HepG2 (cell line): ENCODE data around the gene SPCS2. TPM values are rescaled to one million over a fixed set of nuclear protein-coding genes. Genes with fewer than 3 reads are reported as not detected.

Source experiments
- ATAC-seq: fragments of 200-7000 bp; cut with Tn5 transposase; 3 replicates; pipeline ENCODE4 v1.9.1; 2020; ENCODE audit warnings: mild to moderate bottlenecking, moderate library complexity
- BruUV-seq: library from RNA; stranded (reverse); fragments of 400-500 nt; replicated peaks from 2 replicates; lab custom pipeline; 2021; lab: Mats Ljungman, UMichigan
- CTCF ChIA-PET: fragments of 300-600 bp; formaldehyde crosslinking; extraction: SDS; loops from one replicate; lab custom pipeline; 2021; ENCODE audit warnings: low total read pairs, inconsistent platforms, low intra/inter-chr PET ratio; lab: Yijun Ruan, JAX
- POLR2A ChIA-PET: fragments of 350-600 bp; sonication (Branson Sonifier 250); formaldehyde crosslinking; loops from one replicate; lab custom pipeline; 2020; ENCODE audit warnings: antibody characterized with exemption, inconsistent platforms; lab: Yijun Ruan, JAX
- DNase-seq: peaks from one replicate; pipeline ENCODE4 v3.0.0-alpha.2; 2015; ENCODE audit warnings: low spot score
- FAIRE-seq: peaks from 3 replicates; lab custom pipeline; 2011; peaks lifted over from hg19 to GRCh38; lab: Jason Lieb, UNC
- H2AFZ ChIP-seq: one replicate; pipeline ENCODE4 v1.6.1; 2011; ENCODE audit warnings: low read length, inconsistent platforms
- H3K27ac ChIP-seq: fragments of 300-600 bp; 3 replicates; pipeline ENCODE4 v1.8.0; 2011; ENCODE audit warnings: mixed run types, mild to moderate bottlenecking, mixed read lengths, low read length, inconsistent platforms; ENCODE audit not compliant: insufficient read depth; ENCODE audit errors: extremely low read length
- H3K27me3 ChIP-seq, 2 experiments: fragments of 200-600 bp in 1 of 2; 2 replicates in 1 of 2; 3 replicates in 1 of 2; pipeline versions ENCODE4 v1.6.0 to v1.8.0; 2011; ENCODE audit warnings: low read length in 2 of 2, mild to moderate bottlenecking in 2 of 2, moderate library complexity in 2 of 2, inconsistent platforms in 1 of 2; ENCODE audit not compliant: insufficient read depth in 2 of 2, control insufficient read depth in 1 of 2
- H3K36me3 ChIP-seq, 2 experiments: fragments of 200-600 bp in 1 of 2; replicated peaks in 1 of 2; 2 replicates in 1 of 2; 3 replicates in 1 of 2; pipeline versions ENCODE4 v1.5.1 to v1.8.0; 2011; ENCODE audit warnings: low read length in 2 of 2, inconsistent platforms in 1 of 2; ENCODE audit not compliant: insufficient read depth in 2 of 2, control insufficient read depth in 1 of 2
- H3K4me1 ChIP-seq: 2 replicates; pipeline ENCODE4 v1.5.1; 2012; ENCODE audit warnings: low read length, inconsistent platforms; ENCODE audit not compliant: insufficient read depth
- H3K4me2 ChIP-seq: 2 replicates; pipeline ENCODE4 v1.6.0; 2011; ENCODE audit warnings: low read depth, low read length, inconsistent platforms
- H3K4me3 ChIP-seq, 3 experiments: fragments of 200-600 bp in 1 of 3; sonication (generic), shearing (Covaris generic) in 1 of 3; replicated peaks in 1 of 3; 2 replicates each; pipeline ENCODE4 v1.5.1; 2011 to 2016; ENCODE audit warnings: low read length in 3 of 3, inconsistent platforms in 2 of 3, low read depth in 2 of 3, mild to moderate bottlenecking in 2 of 3, control low read depth in 1 of 3, mixed read lengths in 1 of 3; ENCODE audit not compliant: insufficient read depth in 1 of 3
- H3K79me2 ChIP-seq: one replicate; pipeline ENCODE4 v1.6.1; 2011; ENCODE audit warnings: low read length, inconsistent platforms; ENCODE audit not compliant: insufficient read depth
- H3K9ac ChIP-seq: 2 replicates; pipeline ENCODE4 v1.6.0; 2011; ENCODE audit warnings: mild to moderate bottlenecking, low read depth, low read length, inconsistent platforms; ENCODE audit not compliant: insufficient read depth
- H3K9me3 ChIP-seq: 2 replicates; pipeline ENCODE4 v1.5.1; 2012; ENCODE audit warnings: mild to moderate bottlenecking, low read length
- H4K20me1 ChIP-seq: 2 replicates; pipeline ENCODE4 v1.6.0; 2011; ENCODE audit warnings: inconsistent platforms, mild to moderate bottlenecking, low read length, moderate library complexity; ENCODE audit not compliant: insufficient read depth
- CBFB ChIP-seq: sonication (generic); formaldehyde crosslinking; IDR thresholded peaks from 2 replicates; pipeline ENCODE4 v1.4.0; 2020; ENCODE audit warnings: missing genetic modification reagents
- GFI1 ChIP-seq: sonication (generic); formaldehyde crosslinking; IDR thresholded peaks from 2 replicates; pipeline ENCODE4 v1.5.0; 2020; ENCODE audit warnings: missing genetic modification reagents, mild to moderate bottlenecking, borderline replicate concordance
- MED1 ChIP-seq: sonication (generic); formaldehyde crosslinking; IDR thresholded peaks from 2 replicates; pipeline ENCODE4 v1.4.0; 2020; ENCODE audit warnings: missing genetic modification reagents
- MIER2 ChIP-seq: IDR thresholded peaks from 2 replicates; pipeline ENCODE4 v1.6.1; 2016; ENCODE audit warnings: missing biosample characterization, missing genetic modification reagents
- MXD4 ChIP-seq: IDR thresholded peaks from 2 replicates; pipeline ENCODE4 v1.6.1; 2016; ENCODE audit warnings: mild to moderate bottlenecking, missing biosample characterization, missing genetic modification reagents
- REXO4 ChIP-seq: sonication (generic); formaldehyde crosslinking; IDR thresholded peaks from 2 replicates; pipeline ENCODE4 v1.8.0; 2022; ENCODE audit warnings: missing genetic modification reagents, mild to moderate bottlenecking, borderline replicate concordance
- SUZ12 ChIP-seq: fragments of 150-350 bp; IDR thresholded peaks from 2 replicates; pipeline ENCODE4 v1.6.1; 2014; ENCODE audit warnings: low read depth, low read length
- TAF15 ChIP-seq: fragments of 200-400 bp; formaldehyde crosslinking; IDR thresholded peaks from one replicate; pipeline ENCODE4 v1.6.1; 2018; ENCODE audit warnings: mild to moderate bottlenecking, low read depth, low read length; ENCODE audit not compliant: poor library complexity, severe bottlenecking
- ZNF101 ChIP-seq: sonication (generic); formaldehyde crosslinking; IDR thresholded peaks from 2 replicates; pipeline ENCODE4 v1.4.0; 2020; ENCODE audit warnings: mild to moderate bottlenecking, low read depth, missing genetic modification reagents, borderline replicate concordance
- ZNF577 ChIP-seq: sonication (generic); formaldehyde crosslinking; IDR thresholded peaks from 2 replicates; pipeline ENCODE4 v1.4.0; 2020; ENCODE audit warnings: mild to moderate bottlenecking, low read depth, missing genetic modification reagents, borderline replicate concordance
- ZNF703 ChIP-seq: sonication (generic); formaldehyde crosslinking; IDR thresholded peaks from 2 replicates; pipeline ENCODE4 v1.5.1; 2020; ENCODE audit warnings: missing genetic modification reagents, mild to moderate bottlenecking, moderate library complexity, borderline replicate concordance
- WGBS: methylation state at CpG from one replicate; pipeline ENCODE4 v1.1.6; 2017; ENCODE audit warnings: low lambda C conversion rate; 5-methylcytosine and 5-hydroxymethylcytosine counted together
- in situ Hi-C: cut with HindIII; loops from 2 replicates; pipeline ENCODE4 v1.10.0; 2017; ENCODE audit warnings: low pct_unique_long_range_greater_than_20kb; ENCODE audit not compliant: extremely low pct_ligation_motif_present
- intact Hi-C: fragments of 100-400 bp; cut with micrococcal nuclease; formaldehyde crosslinking; loops from one replicate; pipeline ENCODE4 v1.10.0; 2022; ENCODE audit not compliant: unreplicated experiment
- polyA plus RNA-seq, 8 experiments: library from polyadenylated mRNA; depleted of rRNA in 3 of 8; stranded (reverse) in 7 of 8; unstranded in 1 of 8; fragments of >200 nt; fragmentation: Illumina TruSeq in 4 of 8; extraction: Trizol in 4 of 8; gene quantifications; 2 replicates each; pipeline versions ENCODE4 v1.2.1 to v1.2.3, GENCODE V29; 2011 to 2016; ENCODE audit warnings: low read depth in 4 of 8, missing spikeins in 1 of 8, mixed read lengths in 1 of 8; ENCODE audit not compliant: insufficient read depth in 1 of 8
- total RNA-seq, 5 experiments: library from RNA; depleted of rRNA; stranded (reverse); fragments of >200 nt; fragmentation: Illumina TruSeq; extraction: Trizol; gene quantifications; 2 replicates each; pipeline ENCODE4 v1.2.3, GENCODE V29; 2016; ENCODE audit warnings: low read depth in 1 of 5
- TF ChIP-seq, protein P1 (sequence below): sonication (generic); formaldehyde crosslinking; IDR thresholded peaks from 2 replicates; pipeline ENCODE4 v1.4.0; 2020; ENCODE audit warnings: mild to moderate bottlenecking, missing genetic modification reagents
- TF ChIP-seq, protein P2 (sequence below): sonication (generic); formaldehyde crosslinking; IDR thresholded peaks from 2 replicates; pipeline ENCODE4 v1.4.0; 2020; ENCODE audit warnings: low read depth, mild to moderate bottlenecking, missing genetic modification reagents

Gene SPCS2
- total and polyA plus RNA-seq, 2 of the 13 experiments (the other 11 are each of a cell fraction or from before 2014, with no cell fraction given), result 87.3 to 142 TPM

DNA sequence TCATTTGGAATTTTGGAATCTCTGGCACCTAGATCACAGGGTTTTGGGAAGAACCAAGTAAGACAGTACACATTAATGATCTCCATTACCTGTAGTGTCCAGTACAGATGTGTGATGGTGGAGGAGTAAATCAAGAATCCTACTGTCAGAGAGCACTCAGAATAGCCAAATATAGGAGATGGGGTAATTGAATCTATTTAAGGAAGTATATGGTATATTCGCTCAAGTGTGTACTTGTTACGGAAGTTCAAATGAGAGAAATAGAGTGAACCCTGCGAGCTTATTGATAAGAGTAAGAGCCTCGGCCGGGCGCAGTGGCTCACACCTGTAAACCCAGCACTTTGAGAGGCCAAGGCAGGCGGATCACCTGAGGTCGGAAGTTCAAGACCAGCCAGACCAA is 2.2 kb downstream of the SPCS2 start:
- ATAC-seq (no peak), FAIRE-seq (no peak), DNase-seq (no peak)
- Histone ChIP-seq H3K4me1 (peaks cover 54% of the 10 kb centered on the region), H3K4me3 (no peak overlapping the region; a peak in 2 of 6 replicates), H3K4me2 (peak overlapping the region; percentile 82), H3K27ac (no peak overlapping the region), H3K9ac (peak overlapping the region; percentile 10; the same call in 1 of the 2 replicates), H3K36me3 (peaks cover 2 to 12% of the 10 kb centered on the region in 2 experiments), H3K79me2 (peaks cover 82% of the 10 kb centered on the region), H4K20me1 (peaks cover 15% of the 10 kb centered on the region), H3K27me3 (no peaks in the 10 kb centered on the region; a peak in 1 of 5 replicates), H3K9me3 (no peaks in the 10 kb centered on the region), H2AFZ (no peak overlapping the region)
- in situ Hi-C loops, result no loop called here
- POLR2A ChIA-PET, result interaction anchor here (1.5 kb wide), 1 partner anchor 38 kb away, joined by 7 read pairs; the partner anchor contains the start of gene NEU3
- intact Hi-C loops, result no loop called here
- WGBS, result 95% methylated on average over 8 of the region's 8 CpGs
- TF ChIP-seq ZNF101 (CRISPR knock-in tag) (no peak), MXD4 (CRISPR knock-in tag) (no peak), GFI1 (CRISPR knock-in tag) (no peak), TAF15 (no peak)
- TF ChIP-seq, protein P1, sequence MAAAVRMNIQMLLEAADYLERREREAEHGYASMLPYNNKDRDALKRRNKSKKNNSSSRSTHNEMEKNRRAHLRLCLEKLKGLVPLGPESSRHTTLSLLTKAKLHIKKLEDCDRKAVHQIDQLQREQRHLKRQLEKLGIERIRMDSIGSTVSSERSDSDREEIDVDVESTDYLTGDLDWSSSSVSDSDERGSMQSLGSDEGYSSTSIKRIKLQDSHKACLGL, result no peak
- BruUV-seq, result no TSS peak
- CTCF ChIA-PET, result no interaction called here

DNA sequence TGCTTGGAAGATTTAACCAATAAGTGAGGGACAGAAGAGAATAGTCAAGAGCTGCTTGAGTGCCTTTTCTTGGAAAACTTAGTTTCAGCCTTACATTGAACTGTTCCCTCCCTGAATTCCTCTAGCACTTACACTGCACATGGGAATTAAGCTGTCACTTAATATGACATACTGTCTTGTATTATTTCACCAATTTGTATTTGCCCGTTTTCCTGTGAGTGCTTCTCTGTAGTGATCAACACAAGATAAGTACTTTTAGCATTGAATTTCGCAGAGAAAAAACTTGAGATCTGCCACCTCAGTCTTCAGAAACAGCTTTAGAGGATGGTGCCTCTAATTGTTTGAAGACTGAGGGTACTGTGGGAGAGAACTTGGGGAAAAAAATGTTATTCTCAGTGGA is 3.7 kb downstream of the SPCS2 start:
- ATAC-seq (no peak), DNase-seq (no peak), FAIRE-seq (no peak)
- Histone ChIP-seq H3K36me3 (peaks cover 4 to 23% of the 10 kb centered on the region in 2 experiments), H3K4me1 (peaks cover 57% of the 10 kb centered on the region), H3K4me3 (no peak overlapping the region), H4K20me1 (peaks cover 22% of the 10 kb centered on the region), H3K9me3 (no peaks in the 10 kb centered on the region), H3K79me2 (peaks cover 97% of the 10 kb centered on the region), H3K4me2 (0 out of 2 replicates have a peak overlapping the region, but pooled peaks have one; percentile 16), H3K9ac (no peak overlapping the region), H3K27ac (no peak overlapping the region), H3K27me3 (no peaks in the 10 kb centered on the region; a peak in 1 of 5 replicates), H2AFZ (no peak overlapping the region)
- BruUV-seq, result no TSS peak
- 88% methylated on average over 2 of the region's 2 CpGs for WGBS
- intact Hi-C loops (no loop called here), in situ Hi-C loops (no loop called here)
- POLR2A ChIA-PET, result no interaction called here
- CTCF ChIA-PET, result no interaction called here
- no peak for TF ChIP-seq SUZ12
- no peak for TF ChIP-seq CBFB (CRISPR knock-in tag)
- no peak for TF ChIP-seq MIER2 (CRISPR knock-in tag)
- TF ChIP-seq, protein P2, sequence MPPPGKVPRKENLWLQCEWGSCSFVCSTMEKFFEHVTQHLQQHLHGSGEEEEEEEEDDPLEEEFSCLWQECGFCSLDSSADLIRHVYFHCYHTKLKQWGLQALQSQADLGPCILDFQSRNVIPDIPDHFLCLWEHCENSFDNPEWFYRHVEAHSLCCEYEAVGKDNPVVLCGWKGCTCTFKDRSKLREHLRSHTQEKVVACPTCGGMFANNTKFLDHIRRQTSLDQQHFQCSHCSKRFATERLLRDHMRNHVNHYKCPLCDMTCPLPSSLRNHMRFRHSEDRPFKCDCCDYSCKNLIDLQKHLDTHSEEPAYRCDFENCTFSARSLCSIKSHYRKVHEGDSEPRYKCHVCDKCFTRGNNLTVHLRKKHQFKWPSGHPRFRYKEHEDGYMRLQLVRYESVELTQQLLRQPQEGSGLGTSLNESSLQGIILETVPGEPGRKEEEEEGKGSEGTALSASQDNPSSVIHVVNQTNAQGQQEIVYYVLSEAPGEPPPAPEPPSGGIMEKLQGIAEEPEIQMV (CRISPR knock-in tag), result no peak
- no peak for TF ChIP-seq ZNF703
- no peak for TF ChIP-seq MED1
- TF ChIP-seq ZNF577 (CRISPR knock-in tag), result no peak
- no peak for TF ChIP-seq REXO4 (CRISPR knock-in tag)
